RWPE1 (cell line): Measurements from ENCODE around the gene DSCAML1.

Experiments
- CTCF ChIA-PET: fragments of 350-600 bp; sonication (Branson Sonifier 250); formaldehyde crosslinking; extraction: SDS; loops from one replicate; lab custom pipeline; 2021; lab: Yijun Ruan, JAX
- POLR2A ChIA-PET: fragments of 400-600 bp; formaldehyde crosslinking; extraction: SDS; loops from one replicate; lab custom pipeline; 2020; ENCODE audit warnings: antibody characterized with exemption; ENCODE audit not compliant: low non-redundant PET; lab: Yijun Ruan, JAX
- DNase-seq: peaks from one replicate; pipeline ENCODE4 v3.0.0; 2012; ENCODE audit warnings: low spot score
- H3K27ac ChIP-seq: fragments of 450-650 bp; 2 replicates; pipeline ENCODE4 v1.5.1; 2017
- TF ChIP-seq, protein P1 (sequence below): fragments of 450-650 bp; conservative IDR thresholded peaks from 2 replicates; pipeline ENCODE4 v1.5.1; 2017; ENCODE audit warnings: low read depth, mild to moderate bottlenecking

The DSCAML1 gene

GRCh38 chr11:117488996-117489952, 307.7 kb downstream of the DSCAML1 start:
- H3K27ac ChIP-seq: no peak overlapping the region
- TF ChIP-seq, protein P1, sequence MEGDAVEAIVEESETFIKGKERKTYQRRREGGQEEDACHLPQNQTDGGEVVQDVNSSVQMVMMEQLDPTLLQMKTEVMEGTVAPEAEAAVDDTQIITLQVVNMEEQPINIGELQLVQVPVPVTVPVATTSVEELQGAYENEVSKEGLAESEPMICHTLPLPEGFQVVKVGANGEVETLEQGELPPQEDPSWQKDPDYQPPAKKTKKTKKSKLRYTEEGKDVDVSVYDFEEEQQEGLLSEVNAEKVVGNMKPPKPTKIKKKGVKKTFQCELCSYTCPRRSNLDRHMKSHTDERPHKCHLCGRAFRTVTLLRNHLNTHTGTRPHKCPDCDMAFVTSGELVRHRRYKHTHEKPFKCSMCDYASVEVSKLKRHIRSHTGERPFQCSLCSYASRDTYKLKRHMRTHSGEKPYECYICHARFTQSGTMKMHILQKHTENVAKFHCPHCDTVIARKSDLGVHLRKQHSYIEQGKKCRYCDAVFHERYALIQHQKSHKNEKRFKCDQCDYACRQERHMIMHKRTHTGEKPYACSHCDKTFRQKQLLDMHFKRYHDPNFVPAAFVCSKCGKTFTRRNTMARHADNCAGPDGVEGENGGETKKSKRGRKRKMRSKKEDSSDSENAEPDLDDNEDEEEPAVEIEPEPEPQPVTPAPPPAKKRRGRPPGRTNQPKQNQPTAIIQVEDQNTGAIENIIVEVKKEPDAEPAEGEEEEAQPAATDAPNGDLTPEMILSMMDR: no peak
- DNase-seq: no peak
- ChIA-PET POLR2A (no interaction called here), CTCF (interaction anchor here (0.6 to 1.3 kb wide), 2 partner anchors 63 kb away, joined by 4 to 5 read pairs; no protein-coding TSS in a partner anchor)

- TF ChIP-seq, protein P1: no peak
- ChIA-PET CTCF (interaction anchor here (0.5 to 0.7 kb wide), 2 partner anchors 26 to 88 kb away, joined by 3 read pairs; no protein-coding TSS in a partner anchor), POLR2A (no interaction called here)
- no peak overlapping the region for H3K27ac ChIP-seq
- no peak for DNase-seq
These were observed 311.0 kb downstream of the DSCAML1 start for GRCh38 chr11:117486059-117486458.

- TF ChIP-seq, protein P1: no peak
- DNase-seq: no peak
- ChIA-PET POLR2A (no interaction called here), CTCF (interaction anchor here (1.1 kb wide), 1 partner anchor 58 kb away, joined by 3 read pairs; no protein-coding TSS in a partner anchor)
- no peak overlapping the region for H3K27ac ChIP-seq
These were observed 312.9 kb downstream of the DSCAML1 start for GRCh38 chr11:117484156-117484555.

DNA sequence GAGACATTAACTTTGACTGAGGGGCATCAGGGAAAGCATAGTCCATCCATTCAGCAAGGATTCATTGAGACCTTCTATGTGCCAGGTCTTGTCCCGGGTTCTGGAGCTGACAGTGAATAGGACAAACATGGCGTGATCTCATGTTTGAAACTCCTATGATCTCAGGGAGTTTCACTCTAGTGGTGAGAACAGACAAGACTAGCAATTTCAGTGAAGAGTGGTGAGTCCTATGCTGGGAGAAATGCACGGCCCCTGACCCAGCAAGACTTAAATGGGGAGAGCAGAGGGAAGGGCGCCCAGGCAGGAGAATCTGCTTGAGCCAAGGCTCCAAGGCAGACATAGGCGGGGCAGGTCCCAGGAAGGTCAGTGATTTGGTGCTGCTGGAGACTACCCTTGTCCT, 313.6 kb downstream of the DSCAML1 start:
- TF ChIP-seq, protein P1: no peak
- no peak overlapping the region for H3K27ac ChIP-seq
- CTCF ChIA-PET: interaction anchor here (0.6 to 1.1 kb wide), 2 partner anchors 49 to 57 kb away, joined by 3 read pairs; no protein-coding TSS in a partner anchor
- POLR2A ChIA-PET: no interaction called here
- no peak for DNase-seq

GRCh38 chr11:117482881-117483280, 314.1 kb downstream of the DSCAML1 start:
- DNase-seq: no peak
- H3K27ac ChIP-seq: no peak overlapping the region
- ChIA-PET POLR2A (no interaction called here), CTCF (no interaction called here)
- TF ChIP-seq, protein P1: no peak

DNA sequence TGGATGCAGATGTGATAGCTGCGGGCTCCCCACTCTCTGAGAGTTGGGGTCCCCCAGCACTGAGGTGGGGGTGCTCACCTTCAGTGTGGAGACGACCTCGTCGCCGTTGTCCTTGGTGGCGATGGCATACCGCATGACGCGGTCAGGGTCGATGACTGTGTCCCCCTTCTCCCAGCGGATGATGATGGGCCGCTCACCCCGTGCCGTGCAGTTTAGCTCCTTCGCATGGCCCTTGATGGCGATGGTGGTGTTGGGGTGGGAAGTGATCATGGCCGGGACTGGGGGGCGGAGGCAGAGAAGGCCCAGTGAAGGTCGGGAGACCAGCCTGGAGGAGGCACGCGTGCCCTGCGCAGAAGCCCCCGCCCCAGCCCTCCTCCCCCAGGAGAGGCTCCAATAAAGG, 315.1 kb downstream of the DSCAML1 start:
- no peak for DNase-seq

More for the DNA sequence above, 315.1 kb downstream of the DSCAML1 start:
- ChIA-PET CTCF (no interaction called here), POLR2A (no interaction called here)
- TF ChIP-seq, protein P1: no peak
- no peak overlapping the region for H3K27ac ChIP-seq
